IMR-90 (cell line): ENCODE measurements around the gene OR2AG2. TPM values are rescaled to one million over a fixed set of nuclear protein-coding genes. Genes with fewer than 3 reads are reported as not detected.
A peak's percentile ranks its signal among the peaks of the same experiment; 100 is the strongest.

Experiments
- ATAC-seq: fragments of 200-7000 bp; cut with Tn5 transposase; 2 replicates; pipeline ENCODE4 v1.9.1; 2020; ENCODE audit warnings: low read depth, mild to moderate bottlenecking, moderate library complexity
- BruUV-seq: library from RNA; stranded (reverse); fragments of 400-500 nt; replicated peaks from 2 replicates; lab custom pipeline; 2021; lab: Mats Ljungman, UMichigan
- CTCF ChIA-PET: fragments of 300-600 bp; formaldehyde crosslinking; extraction: SDS; loops from one replicate; lab custom pipeline; 2021; ENCODE audit warnings: antibody characterized with exemption; lab: Yijun Ruan, JAX
- POLR2A ChIA-PET: fragments of 300-600 bp; sonication (Branson Sonifier 250); formaldehyde crosslinking; loops from one replicate; lab custom pipeline; 2022; ENCODE audit warnings: antibody characterized with exemption; ENCODE audit not compliant: unreplicated experiment; lab: Charles Lee
- DNase-seq: peaks from one replicate; pipeline ENCODE4 v3.0.0; 2013
- H2AFZ ChIP-seq: replicated peaks from 2 replicates; pipeline ENCODE3; 2013; ENCODE audit warnings: low read length, mild to moderate bottlenecking; ENCODE audit not compliant: poor library complexity
- H2AK5ac ChIP-seq: 2 replicates; pipeline ENCODE4 v1.6.1; 2013; ENCODE audit warnings: low read depth, low read length, inconsistent platforms
- H2AK9ac ChIP-seq: replicated peaks from 2 replicates; pipeline ENCODE3; 2013; ENCODE audit warnings: mild to moderate bottlenecking, low read depth, low read length, moderate library complexity; ENCODE audit not compliant: poor library complexity
- H2BK120ac ChIP-seq: 2 replicates; pipeline ENCODE4 v1.6.1; 2013; ENCODE audit warnings: low read depth, low read length, inconsistent platforms
- H2BK15ac ChIP-seq: 3 replicates; pipeline ENCODE4 v1.6.1; 2013; ENCODE audit warnings: low read depth, low read length, inconsistent platforms
- H2BK20ac ChIP-seq: 2 replicates; pipeline ENCODE4 v1.6.1; 2013; ENCODE audit warnings: low read depth, mild to moderate bottlenecking, inconsistent platforms, low read length, moderate library complexity
- H2BK5ac ChIP-seq: 2 replicates; pipeline ENCODE4 v1.6.1; 2013; ENCODE audit warnings: mild to moderate bottlenecking, low read depth, low read length, inconsistent platforms; ENCODE audit not compliant: poor library complexity, severe bottlenecking
- H3K14ac ChIP-seq: replicated peaks from 2 replicates; pipeline ENCODE4 v1.6.1; 2013; ENCODE audit warnings: low read depth, low read length, inconsistent platforms
- H3K18ac ChIP-seq: 2 replicates; pipeline ENCODE4 v1.6.1; 2013; ENCODE audit warnings: low read depth, low read length, control low read depth
- H3K23ac ChIP-seq: 2 replicates; pipeline ENCODE4 v1.6.1; 2013; ENCODE audit warnings: low read depth, low read length, inconsistent platforms
- H3K27ac ChIP-seq: 2 replicates; pipeline ENCODE4 v1.5.1; 2013; ENCODE audit warnings: mild to moderate bottlenecking, control low read depth, low read length; ENCODE audit not compliant: insufficient read depth
- H3K27me3 ChIP-seq: 2 replicates; pipeline ENCODE4 v1.6.1; 2013; ENCODE audit warnings: low read length; ENCODE audit not compliant: control insufficient read depth, insufficient read depth
- H3K36me3 ChIP-seq: 2 replicates; pipeline ENCODE4 v1.6.1; 2013; ENCODE audit warnings: low read length, mixed read lengths; ENCODE audit not compliant: control insufficient read depth, insufficient read depth
- H3K4ac ChIP-seq: 2 replicates; pipeline ENCODE4 v1.6.1; 2013; ENCODE audit warnings: low read depth, low read length, inconsistent platforms
- H3K4me1 ChIP-seq: 2 replicates; pipeline ENCODE4 v1.6.1; 2013; ENCODE audit warnings: low read length, mixed read lengths; ENCODE audit not compliant: control insufficient read depth, insufficient read depth
- H3K4me2 ChIP-seq: 2 replicates; pipeline ENCODE4 v1.6.1; 2013; ENCODE audit warnings: low read depth, mild to moderate bottlenecking, control low read depth, low read length, moderate library complexity
- H3K4me3 ChIP-seq: 2 replicates; pipeline ENCODE4 v1.5.1; 2013; ENCODE audit warnings: low read depth, mild to moderate bottlenecking, control low read depth, low read length, moderate library complexity; ENCODE audit not compliant: insufficient read depth
- H3K56ac ChIP-seq: 2 replicates; pipeline ENCODE4 v1.6.1; 2013; ENCODE audit warnings: low read length, inconsistent platforms; ENCODE audit not compliant: insufficient read depth; ENCODE audit errors: extremely low read depth
- H3K79me1 ChIP-seq, 2 experiments: 2 replicates each; pipeline ENCODE4 v1.6.1; 2013; ENCODE audit warnings: low read length in 2 of 2, inconsistent platforms in 1 of 2, low read depth in 1 of 2
- H3K9ac ChIP-seq: 2 replicates; pipeline ENCODE4 v1.6.1; 2013; ENCODE audit warnings: low read depth, low read length, control low read depth
- H3K9me1 ChIP-seq: 2 replicates; pipeline ENCODE4 v1.6.1; 2013; ENCODE audit warnings: low read length, inconsistent platforms; ENCODE audit not compliant: insufficient read depth
- H3K9me3 ChIP-seq: 2 replicates; pipeline ENCODE4 v1.6.1; 2013; ENCODE audit warnings: low read length; ENCODE audit not compliant: control insufficient read depth, insufficient read depth
- H4K20me1 ChIP-seq: 2 replicates; pipeline ENCODE4 v1.6.1; 2013; ENCODE audit warnings: low read length, inconsistent platforms; ENCODE audit not compliant: insufficient read depth
- H4K5ac ChIP-seq: 2 replicates; pipeline ENCODE4 v1.6.1; 2013; ENCODE audit warnings: mild to moderate bottlenecking, low read depth, low read length, control low read depth
- H4K8ac ChIP-seq, 2 experiments: 2 replicates each; pipeline ENCODE4 v1.6.1; 2013; ENCODE audit warnings: low read depth in 2 of 2, low read length in 2 of 2, control low read depth in 1 of 2, inconsistent platforms in 1 of 2
- H4K91ac ChIP-seq: 2 replicates; pipeline ENCODE4 v1.6.1; 2013; ENCODE audit warnings: low read depth, low read length, inconsistent platforms; ENCODE audit not compliant: insufficient read depth
- BHLHE40 ChIP-seq: fragments of 150-350 bp; IDR thresholded peaks from 2 replicates; pipeline ENCODE4 v1.6.1; 2016; ENCODE audit warnings: mild to moderate bottlenecking, low read depth, low read length
- CEBPB ChIP-seq: IDR thresholded peaks from 2 replicates; pipeline ENCODE4 v1.6.1; 2012; ENCODE audit warnings: low read depth, low read length, improper control_type of control experiment
- MAFK ChIP-seq: IDR thresholded peaks from 2 replicates; pipeline ENCODE4 v1.6.1; 2012; ENCODE audit warnings: low read depth, low read length, improper control_type of control experiment
- RAD21 ChIP-seq: IDR thresholded peaks from 2 replicates; pipeline ENCODE4 v1.6.1; 2012; ENCODE audit warnings: low read length, improper control_type of control experiment
- RCOR1 ChIP-seq: IDR thresholded peaks from 2 replicates; pipeline ENCODE4 v1.6.1; 2012; ENCODE audit warnings: mild to moderate bottlenecking, low read length, improper control_type of control experiment; ENCODE audit not compliant: insufficient replicate concordance
- RFX5 ChIP-seq: IDR thresholded peaks from 2 replicates; pipeline ENCODE4 v1.8.0; 2012; ENCODE audit warnings: low read depth, mild to moderate bottlenecking, low read length, moderate library complexity
- WGBS, 2 experiments: methylation state at CpG; one replicate each; pipeline versions ENCODE4 v1.1.5 to v1.1.7; 2013; ENCODE audit warnings: missing lambda C conversion rate in 2 of 2; ENCODE audit not compliant: insufficient read length in 1 of 2; ENCODE audit errors: extremely low coverage in 2 of 2; 5-methylcytosine and 5-hydroxymethylcytosine counted together
- dilution Hi-C: fragments of 300-500 bp; cut with HindIII; formaldehyde crosslinking; loops from one replicate; pipeline ENCODE4 v1.14.3; 2018; ENCODE audit warnings: low sequenced_read_pairs; ENCODE audit not compliant: unreplicated experiment
- in situ Hi-C: fragments of 300-500 bp; cut with MboI; formaldehyde crosslinking; loops from 3 replicates; pipeline ENCODE4 v1.14.3; 2019; ENCODE audit warnings: low sequenced_read_pairs, inconsistent platforms, mixed read lengths
- intact Hi-C: fragments of 100-400 bp; cut with micrococcal nuclease; formaldehyde crosslinking; loops from 2 replicates; pipeline ENCODE4 v1.10.0; 2022
- polyA plus RNA-seq, 3 experiments: library from polyadenylated mRNA; depleted of rRNA; stranded (reverse); fragments of >200 nt; gene quantifications; 2 replicates each; pipeline ENCODE4 v1.2.3, GENCODE V29; 2012; ENCODE audit warnings: low replicate concordance in 1 of 3
- total RNA-seq: library from RNA; depleted of rRNA; stranded (reverse); fragments of >200 nt; gene quantifications from 2 replicates; pipeline ENCODE4 v1.2.3, GENCODE V29; 2012
- TF ChIP-seq, protein P1 (sequence below): fragments of 150-350 bp; IDR thresholded peaks from 2 replicates; pipeline ENCODE4 v1.6.1; 2016; ENCODE audit warnings: low read depth, mild to moderate bottlenecking, low read length, moderate library complexity, borderline replicate concordance

The OR2AG2 gene
- total and polyA plus RNA-seq, 2 of the 4 experiments (the other 2 are of a cell fraction): 0.22 to 0.54 TPM

DNA sequence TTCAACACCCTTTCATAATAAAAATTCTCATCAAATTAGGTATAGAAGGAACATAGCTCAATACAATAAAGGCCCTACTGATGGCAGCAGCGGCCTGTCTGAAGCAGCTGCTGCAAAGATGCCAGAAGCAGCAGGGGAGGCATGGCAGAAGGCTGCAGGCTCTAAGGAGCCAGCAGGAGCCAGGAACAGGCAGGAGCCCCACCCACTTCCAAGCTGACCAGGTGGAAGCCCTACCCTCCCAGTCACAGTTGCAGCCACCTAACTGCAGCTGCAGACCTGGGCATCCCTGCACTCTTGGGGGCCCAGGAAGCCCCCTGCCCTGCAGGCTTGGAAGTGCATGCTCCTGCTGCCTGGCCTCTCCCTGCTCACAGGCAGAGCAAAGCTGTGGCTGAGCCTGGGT lies 45.9 kb upstream of the OR2AG2 start:
- Histone ChIP-seq H2AK5ac (no peak overlapping the region), H3K9me1 (no peaks in the 10 kb centered on the region), H4K20me1 (no peaks in the 10 kb centered on the region), H3K27ac (no peak overlapping the region), H3K4me1 (no peaks in the 10 kb centered on the region), H3K14ac (no peak overlapping the region), H2AK9ac (no peak overlapping the region), H2BK5ac (no peak overlapping the region), H3K9me3 (no peaks in the 10 kb centered on the region), H2BK120ac (no peak overlapping the region), H3K4me2 (no peak overlapping the region), H4K5ac (no peak overlapping the region), H3K9ac (no peak overlapping the region), H3K36me3 (no peaks in the 10 kb centered on the region), H3K4ac (no peak overlapping the region), H3K27me3 (no peaks in the 10 kb centered on the region; the same call in 1 of the 2 replicates), H2BK15ac (no peak overlapping the region), H4K91ac (no peak overlapping the region), H3K4me3 (no peak overlapping the region), H3K23ac (no peak overlapping the region), H3K18ac (no peak overlapping the region), H4K8ac (no peak overlapping the region), H3K79me1 (no peaks in the 10 kb centered on the region), H2AFZ (no peak overlapping the region), H3K56ac (no peak overlapping the region), H2BK20ac (no peak overlapping the region)
- peak; percentile 2 for DNase-seq
- intact Hi-C loops: loop anchor here (10.0 kb wide), 1 partner anchor 277 kb away; no protein-coding TSS in a partner anchor
- no TSS peak for BruUV-seq
- in situ Hi-C loops: loop anchor here (25.0 kb wide), 1 partner anchor 620 kb away; no protein-coding TSS in a partner anchor
- WGBS, 2 experiments: no CpG with 5 or more reads among the region's 1 CpG
- peak; percentile 48; the same call in 1 of the 2 replicates for ATAC-seq
- no peak for TF ChIP-seq RCOR1
- TF ChIP-seq, protein P1, sequence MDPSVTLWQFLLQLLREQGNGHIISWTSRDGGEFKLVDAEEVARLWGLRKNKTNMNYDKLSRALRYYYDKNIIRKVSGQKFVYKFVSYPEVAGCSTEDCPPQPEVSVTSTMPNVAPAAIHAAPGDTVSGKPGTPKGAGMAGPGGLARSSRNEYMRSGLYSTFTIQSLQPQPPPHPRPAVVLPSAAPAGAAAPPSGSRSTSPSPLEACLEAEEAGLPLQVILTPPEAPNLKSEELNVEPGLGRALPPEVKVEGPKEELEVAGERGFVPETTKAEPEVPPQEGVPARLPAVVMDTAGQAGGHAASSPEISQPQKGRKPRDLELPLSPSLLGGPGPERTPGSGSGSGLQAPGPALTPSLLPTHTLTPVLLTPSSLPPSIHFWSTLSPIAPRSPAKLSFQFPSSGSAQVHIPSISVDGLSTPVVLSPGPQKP: no peak
- no peak for TF ChIP-seq RFX5
- TF ChIP-seq MAFK: no peak
- TF ChIP-seq RAD21: no peak
- no peak for TF ChIP-seq BHLHE40
- no peak for TF ChIP-seq CEBPB
- dilution Hi-C loops: no loop called here
- POLR2A ChIA-PET: no interaction called here
- CTCF ChIA-PET: interaction anchor here (0.6 kb wide), 1 partner anchor 717 kb away, joined by 3 read pairs; no protein-coding TSS in a partner anchor
